Activated T-cell treated with anti-CD3 and anti-CD28 coated beads, Interleukin-2, amount 50 U/mL, for 24 hours (primary cell): ENCODE measurements around the gene TNFRSF8.

ENCODE experiments used
- DNase-seq: peaks from one replicate; pipeline ENCODE4 v3.0.0-alpha.2; 2020
- H3K27ac Mint-ChIP-seq: 2 replicates; pipeline ENCODE4 v1.8.0; 2020; ENCODE audit warnings: mild to moderate bottlenecking, mixed read lengths
- H3K27me3 Mint-ChIP-seq: 2 replicates; pipeline ENCODE4 v1.8.0; 2020; ENCODE audit warnings: mixed read lengths
- H3K36me3 Mint-ChIP-seq: 2 replicates; pipeline ENCODE4 v1.8.0; 2020; ENCODE audit warnings: low read depth, mixed read lengths
- H3K4me1 Mint-ChIP-seq: 2 replicates; pipeline ENCODE4 v1.8.0; 2020; ENCODE audit warnings: low read depth, mixed read lengths
- H3K4me3 Mint-ChIP-seq: 2 replicates; pipeline ENCODE4 v1.8.0; 2020; ENCODE audit warnings: mild to moderate bottlenecking, moderate library complexity, mixed read lengths
- H3K9me3 Mint-ChIP-seq: 2 replicates; pipeline ENCODE4 v1.8.0; 2020; ENCODE audit warnings: mixed read lengths

Gene TNFRSF8

DNA sequence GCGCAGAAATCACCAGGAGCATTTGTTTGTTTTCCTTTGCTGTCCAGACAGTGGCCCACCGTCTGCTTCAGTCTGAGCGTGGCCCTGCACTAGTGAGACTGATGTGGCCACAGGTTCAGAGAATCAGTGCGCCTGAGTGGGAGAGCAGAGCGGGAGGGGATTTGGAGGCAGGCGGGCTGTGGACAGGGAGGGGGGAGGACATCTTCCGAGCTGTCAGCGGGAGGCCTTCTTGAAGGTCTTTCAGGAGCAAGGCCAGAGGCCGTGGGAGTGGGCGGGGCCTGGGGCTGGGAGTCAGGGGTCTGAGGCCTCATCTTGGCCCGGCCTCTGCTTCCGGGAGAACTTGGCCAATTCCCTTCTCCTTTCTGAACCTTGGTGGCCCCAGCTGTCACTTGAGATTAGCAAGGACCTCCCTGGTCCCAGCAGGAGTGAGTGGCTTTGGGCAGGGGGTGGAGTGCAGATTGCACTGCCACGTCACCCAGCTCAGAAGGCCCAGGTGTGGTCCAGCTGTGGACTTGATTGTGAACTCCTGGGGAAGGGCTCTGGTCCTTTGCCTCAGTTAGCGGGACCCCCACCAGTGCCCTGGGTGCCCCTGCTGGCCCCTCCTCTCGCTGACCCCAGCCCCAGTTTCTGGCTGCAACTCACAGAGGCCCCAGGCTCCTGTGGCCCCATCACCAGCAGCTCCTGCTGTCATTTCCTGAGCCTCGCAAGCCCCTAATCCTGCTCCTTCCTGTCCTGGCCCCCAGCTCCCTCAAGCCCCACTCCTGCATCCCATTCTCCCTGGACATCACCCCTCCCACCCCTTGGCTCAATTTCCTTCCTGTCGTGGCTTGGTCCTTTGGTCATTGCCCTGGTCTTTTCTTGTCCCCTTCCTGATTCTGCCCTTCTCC lies 112.1 kb downstream of the TNFRSF8 start:
- Mint-ChIP-seq H3K9me3 (peaks cover 4% of the 10 kb centered on the region), H3K36me3 (peaks cover 92% of the 10 kb centered on the region), H3K4me1 (peaks cover 94% of the 10 kb centered on the region), H3K27ac (peak overlapping the region; percentile 98), H3K27me3 (no peaks in the 10 kb centered on the region), H3K4me3 (peak overlapping the region; percentile 99)
- no peak for DNase-seq

DNA sequence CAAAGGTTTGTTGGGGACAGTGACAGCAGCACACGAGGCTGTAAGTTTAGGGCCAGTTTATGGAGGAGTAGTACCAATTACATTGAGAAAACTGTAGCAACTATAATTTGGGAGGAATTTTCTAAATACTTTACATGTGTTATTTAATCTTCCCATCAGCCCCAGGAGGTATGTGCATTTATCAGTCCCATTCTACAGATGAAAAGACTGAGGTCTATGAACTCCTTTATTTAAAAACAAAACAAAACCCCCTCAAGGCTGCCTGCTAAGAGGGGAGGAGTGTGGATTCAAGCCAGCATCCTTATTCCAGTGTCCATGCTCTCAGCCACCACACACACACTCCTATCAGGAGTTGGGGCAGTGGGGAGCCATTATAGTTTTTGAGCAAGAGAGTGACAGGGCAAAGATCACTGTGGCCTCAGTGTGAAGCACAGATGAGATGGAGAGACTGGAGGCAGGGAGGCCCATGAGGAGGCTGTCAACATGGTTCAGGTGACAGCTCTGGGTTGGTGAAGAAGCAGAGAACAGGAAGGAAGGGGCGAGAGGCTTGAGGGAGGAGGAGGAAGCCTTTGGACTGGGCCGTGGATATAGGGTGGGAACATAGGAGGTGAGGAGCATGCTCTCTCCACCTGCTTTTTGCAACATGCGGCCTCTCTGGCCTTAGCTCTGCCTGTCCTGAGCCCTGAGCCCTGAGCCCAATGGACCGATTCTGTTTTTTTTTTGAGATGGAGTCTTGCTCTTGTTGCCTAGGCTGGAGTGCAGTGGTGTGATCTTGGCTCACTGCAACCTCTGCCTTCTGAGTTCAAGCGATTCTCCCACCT lies 113.4 kb downstream of the TNFRSF8 start:
- peak overlapping the region; percentile 98 for H3K27ac Mint-ChIP-seq
- H3K4me1 Mint-ChIP-seq = peaks cover 98% of the 10 kb centered on the region
- H3K4me3 Mint-ChIP-seq = peak overlapping the region; percentile 76
- DNase-seq = no peak
- no peaks in the 10 kb centered on the region for H3K27me3 Mint-ChIP-seq
- no peaks in the 10 kb centered on the region for H3K9me3 Mint-ChIP-seq
- H3K36me3 Mint-ChIP-seq = peaks cover 90% of the 10 kb centered on the region

DNA sequence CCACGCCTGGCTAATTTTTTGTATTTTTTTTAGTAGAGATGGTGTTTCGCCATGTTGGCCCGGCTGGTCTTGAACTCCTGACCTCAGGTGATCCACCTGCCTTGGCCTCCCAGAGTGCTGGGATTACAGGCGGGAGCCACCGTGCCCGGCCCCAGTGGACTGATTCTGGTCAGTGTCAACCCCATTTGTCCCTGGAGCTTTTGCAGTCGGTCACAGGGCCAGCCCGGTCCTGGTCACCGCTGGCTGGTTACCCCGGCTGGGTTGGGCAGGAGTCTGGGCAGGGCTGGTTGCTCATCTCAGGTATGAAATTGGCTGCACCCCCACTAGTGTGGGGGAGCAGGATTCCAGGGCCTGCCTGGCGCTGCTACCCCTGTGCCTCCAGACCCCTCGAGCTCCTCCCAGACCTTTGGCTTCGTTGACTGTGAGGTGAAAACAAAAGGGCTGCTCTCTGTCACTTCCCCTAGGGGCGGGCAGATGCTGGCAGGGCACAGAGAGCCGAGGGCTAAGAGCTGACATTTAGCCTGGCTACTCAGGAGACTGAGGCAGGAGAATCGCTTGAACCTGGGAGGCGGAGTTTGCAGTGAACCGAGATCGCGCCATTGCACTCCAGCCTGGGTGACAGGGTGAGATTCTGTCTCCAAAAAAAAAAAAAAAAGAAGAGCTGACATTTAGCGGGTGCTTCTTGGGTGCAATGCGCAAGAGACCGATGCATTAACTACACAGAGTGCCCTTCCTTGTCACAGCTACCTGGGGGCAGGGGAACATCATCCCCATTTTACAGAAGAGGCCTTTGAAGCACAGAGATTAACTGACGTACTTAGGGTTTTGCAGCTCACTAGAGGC lies 114.3 kb downstream of the TNFRSF8 start:
- Mint-ChIP-seq H3K4me1 (peaks cover 98% of the 10 kb centered on the region), H3K4me3 (peak overlapping the region; percentile 76), H3K27ac (peak overlapping the region; percentile 98), H3K9me3 (no peaks in the 10 kb centered on the region), H3K36me3 (peaks cover 90% of the 10 kb centered on the region), H3K27me3 (no peaks in the 10 kb centered on the region)
- no peak for DNase-seq

DNA sequence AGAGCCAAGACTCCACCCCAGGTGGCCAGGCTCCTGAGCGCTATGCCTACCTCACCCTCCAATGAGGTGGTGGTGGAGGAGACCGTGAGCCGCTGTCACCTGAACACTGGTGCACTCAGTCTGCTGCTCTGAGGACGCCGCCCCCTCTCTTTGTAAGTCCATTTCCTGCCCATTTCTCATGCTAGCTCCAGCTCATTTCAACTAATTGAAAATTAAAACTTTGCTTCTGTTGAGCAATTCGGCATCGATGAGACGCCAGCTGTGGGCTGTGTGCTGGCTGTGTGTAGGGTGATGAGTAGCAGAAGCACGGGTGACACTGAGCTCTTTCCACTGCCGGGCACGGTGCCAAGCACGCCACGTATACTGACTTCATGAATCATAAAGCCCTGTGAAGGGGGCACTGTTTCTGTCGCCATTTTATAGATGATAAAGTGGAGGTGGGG lies 114.9 kb downstream of the TNFRSF8 start:
- no peaks in the 10 kb centered on the region for H3K9me3 Mint-ChIP-seq
- H3K4me1 Mint-ChIP-seq = peaks cover 98% of the 10 kb centered on the region
- H3K36me3 Mint-ChIP-seq = peaks cover 90% of the 10 kb centered on the region

DNA sequence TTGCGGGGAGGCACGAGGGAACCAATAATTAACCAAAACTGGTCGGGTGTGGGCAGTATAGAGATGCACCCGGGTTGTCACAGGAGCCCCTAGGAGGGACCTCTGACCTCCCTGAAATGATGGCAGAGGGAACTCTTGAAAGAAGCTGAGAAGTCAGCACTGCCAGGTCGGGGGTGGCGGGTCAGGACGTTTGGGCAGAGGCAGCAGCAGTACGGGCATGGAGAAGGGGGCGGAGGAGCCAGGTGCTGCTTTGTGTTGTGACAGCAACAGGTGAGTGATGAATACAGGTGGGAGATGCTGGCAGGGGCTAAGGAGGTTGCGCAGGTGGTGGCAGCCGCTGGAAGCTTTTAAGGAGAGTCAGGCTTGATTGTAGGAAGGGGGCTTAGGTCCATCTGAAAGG lies 115.4 kb downstream of the TNFRSF8 start:
- peak overlapping the region; percentile 76 for H3K4me3 Mint-ChIP-seq
- no peak for DNase-seq
- no peaks in the 10 kb centered on the region for H3K9me3 Mint-ChIP-seq
- H3K27ac Mint-ChIP-seq = peak overlapping the region; percentile 98
- H3K4me1 Mint-ChIP-seq = peaks cover 98% of the 10 kb centered on the region
- peaks cover 87% of the 10 kb centered on the region for H3K36me3 Mint-ChIP-seq
- no peaks in the 10 kb centered on the region for H3K27me3 Mint-ChIP-seq

More for the DNA sequence above, 114.9 kb downstream of the TNFRSF8 start:
- Mint-ChIP-seq H3K27me3 (no peaks in the 10 kb centered on the region), H3K27ac (peak overlapping the region; percentile 98), H3K4me3 (peak overlapping the region; percentile 76)
- peak; percentile 95 for DNase-seq

- peak overlapping the region; percentile 98 for H3K27ac Mint-ChIP-seq
- DNase-seq = peak; percentile 84
- no peaks in the 10 kb centered on the region for H3K9me3 Mint-ChIP-seq
- peaks cover 97% of the 10 kb centered on the region for H3K4me1 Mint-ChIP-seq
- H3K36me3 Mint-ChIP-seq = peaks cover 88% of the 10 kb centered on the region
- H3K27me3 Mint-ChIP-seq = no peaks in the 10 kb centered on the region
- peak overlapping the region; percentile 76 for H3K4me3 Mint-ChIP-seq
These were observed 116.0 kb downstream of the TNFRSF8 start for GRCh38 chr1:12179111-12179519.

- peak overlapping the region; percentile 98 for H3K27ac Mint-ChIP-seq
- no peaks in the 10 kb centered on the region for H3K27me3 Mint-ChIP-seq
- DNase-seq = no peak
- H3K4me3 Mint-ChIP-seq = peak overlapping the region; percentile 76
- peaks cover 87% of the 10 kb centered on the region for H3K36me3 Mint-ChIP-seq
- peaks cover 94% of the 10 kb centered on the region for H3K4me1 Mint-ChIP-seq
- no peaks in the 10 kb centered on the region for H3K9me3 Mint-ChIP-seq
These were observed 116.6 kb downstream of the TNFRSF8 start for GRCh38 chr1:12179676-12180075.

DNA sequence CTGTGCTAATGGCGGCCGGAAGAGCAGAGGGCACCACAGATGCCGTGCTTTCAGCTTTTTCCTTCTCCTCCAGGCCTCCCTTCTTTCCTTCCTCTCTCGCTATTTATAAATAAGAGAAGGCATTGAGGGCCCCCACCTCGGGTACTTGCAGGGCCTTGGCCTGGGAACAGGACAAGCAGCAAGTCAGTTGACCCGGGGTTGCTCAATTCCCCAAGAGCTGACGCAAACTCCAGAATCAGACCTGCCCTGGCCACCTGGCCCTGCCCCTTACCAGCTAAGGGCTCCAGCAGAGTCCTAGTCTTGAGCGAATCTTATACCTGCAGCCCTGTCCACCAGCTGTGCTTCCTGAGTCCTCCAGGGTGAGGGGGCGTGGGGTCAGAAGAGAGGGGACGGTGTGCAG lies 117.2 kb downstream of the TNFRSF8 start:
- no peak for DNase-seq
- peaks cover 94% of the 10 kb centered on the region for H3K4me1 Mint-ChIP-seq
- peaks cover 87% of the 10 kb centered on the region for H3K36me3 Mint-ChIP-seq
- H3K4me3 Mint-ChIP-seq = no peak overlapping the region
- H3K27ac Mint-ChIP-seq = peak overlapping the region; percentile 72
- no peaks in the 10 kb centered on the region for H3K9me3 Mint-ChIP-seq
- H3K27me3 Mint-ChIP-seq = no peaks in the 10 kb centered on the region

DNA sequence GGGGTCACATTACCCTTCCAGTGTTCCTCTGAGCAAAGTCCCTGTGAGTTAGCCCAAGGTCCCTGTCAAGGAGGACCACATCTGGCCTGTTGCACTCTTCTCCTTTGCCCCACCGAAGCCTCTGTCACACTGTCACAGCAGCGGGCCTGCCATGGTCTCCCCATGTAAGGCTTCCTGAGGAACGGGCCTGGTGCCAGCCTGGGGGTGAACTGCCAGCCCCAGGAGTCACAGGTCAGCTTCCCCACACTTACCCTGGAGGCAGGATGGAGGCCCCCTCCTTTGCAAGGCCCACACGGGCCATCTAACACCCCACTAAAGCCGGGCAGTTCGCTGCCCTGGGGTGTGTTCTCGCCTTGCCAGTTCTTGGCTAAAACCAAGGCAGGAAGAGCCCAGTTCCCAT lies 117.8 kb downstream of the TNFRSF8 start:
- DNase-seq = no peak
- Mint-ChIP-seq H3K4me3 (no peak overlapping the region), H3K9me3 (no peaks in the 10 kb centered on the region), H3K36me3 (peaks cover 87% of the 10 kb centered on the region), H3K4me1 (peaks cover 94% of the 10 kb centered on the region), H3K27ac (peak overlapping the region; percentile 72), H3K27me3 (no peaks in the 10 kb centered on the region)

DNA sequence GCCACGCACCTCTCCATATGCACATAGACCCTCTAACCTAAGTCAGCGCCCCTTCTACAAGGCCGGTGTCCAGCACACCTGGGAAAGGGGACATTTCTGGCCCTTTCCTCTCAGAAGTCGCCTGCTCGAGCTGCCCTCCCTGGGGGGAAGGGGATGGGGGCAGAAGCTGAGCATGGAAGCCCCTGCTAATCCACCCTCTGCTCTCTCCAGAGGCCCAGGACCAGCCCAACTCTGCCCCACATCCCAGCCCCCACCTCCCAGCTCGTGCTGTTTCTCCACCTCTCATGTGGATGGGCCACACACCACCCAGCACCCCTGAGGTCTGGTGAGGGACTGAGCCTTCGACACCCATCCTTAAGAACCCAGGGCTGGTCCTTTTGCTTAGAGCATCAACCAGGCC lies 118.5 kb downstream of the TNFRSF8 start:
- H3K9me3 Mint-ChIP-seq = no peaks in the 10 kb centered on the region
- peaks cover 85% of the 10 kb centered on the region for H3K36me3 Mint-ChIP-seq
- peaks cover 93% of the 10 kb centered on the region for H3K4me1 Mint-ChIP-seq
- no peak for DNase-seq
- H3K4me3 Mint-ChIP-seq = no peak overlapping the region
- no peaks in the 10 kb centered on the region for H3K27me3 Mint-ChIP-seq
- H3K27ac Mint-ChIP-seq = peak overlapping the region; percentile 72

- H3K9me3 Mint-ChIP-seq = no peaks in the 10 kb centered on the region
- peak overlapping the region; percentile 72 for H3K27ac Mint-ChIP-seq
- DNase-seq = no peak
- H3K4me1 Mint-ChIP-seq = peaks cover 91% of the 10 kb centered on the region
- peaks cover 86% of the 10 kb centered on the region for H3K36me3 Mint-ChIP-seq
- no peaks in the 10 kb centered on the region for H3K27me3 Mint-ChIP-seq
- no peak overlapping the region for H3K4me3 Mint-ChIP-seq
These were observed 119.4 kb downstream of the TNFRSF8 start for GRCh38 chr1:12182410-12182984.

DNA sequence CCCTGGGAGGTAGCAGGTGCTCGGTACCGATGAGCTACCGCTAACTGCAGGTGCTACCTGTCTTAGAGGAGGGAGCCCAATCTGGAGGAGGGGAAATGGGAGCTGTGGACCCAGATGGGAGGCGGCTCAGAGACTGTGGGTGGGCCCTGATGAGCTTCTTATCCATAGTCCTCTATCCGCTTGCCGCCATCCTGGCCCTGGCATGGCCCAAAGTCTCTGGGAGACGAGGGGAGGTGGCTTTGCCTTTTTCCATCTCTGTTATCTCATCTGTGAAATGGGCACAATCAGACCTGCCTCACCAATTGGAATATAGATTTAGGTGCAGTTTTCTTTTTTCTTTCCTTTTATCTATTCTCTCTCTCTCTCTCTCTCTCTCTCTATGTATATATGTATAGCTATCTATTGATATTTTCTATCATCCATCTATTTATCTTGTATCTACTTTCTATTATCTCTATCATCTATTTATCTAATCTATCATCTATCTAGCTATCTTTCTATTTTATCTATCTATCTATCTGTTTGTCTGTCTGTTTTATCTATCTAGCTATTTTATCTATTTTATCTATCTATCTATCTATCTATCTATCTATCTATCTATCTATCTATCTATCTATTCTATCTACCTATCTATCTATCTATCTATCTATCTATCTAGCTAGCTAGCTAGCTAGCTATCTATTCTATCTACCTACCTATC lies 120.1 kb downstream of the TNFRSF8 start:
- peak overlapping the region; percentile 82 for H3K27ac Mint-ChIP-seq
- peaks cover 88% of the 10 kb centered on the region for H3K36me3 Mint-ChIP-seq
- H3K9me3 Mint-ChIP-seq = no peaks in the 10 kb centered on the region
- no peak for DNase-seq
- no peaks in the 10 kb centered on the region for H3K27me3 Mint-ChIP-seq
- peaks cover 90% of the 10 kb centered on the region for H3K4me1 Mint-ChIP-seq
- H3K4me3 Mint-ChIP-seq = no peak overlapping the region

- DNase-seq = no peak
- H3K36me3 Mint-ChIP-seq = peaks cover 88% of the 10 kb centered on the region
- H3K27ac Mint-ChIP-seq = peak overlapping the region; percentile 82
- H3K4me1 Mint-ChIP-seq = peaks cover 85% of the 10 kb centered on the region
- no peak overlapping the region for H3K4me3 Mint-ChIP-seq
- H3K27me3 Mint-ChIP-seq = no peaks in the 10 kb centered on the region
- H3K9me3 Mint-ChIP-seq = no peaks in the 10 kb centered on the region
These were observed 121.0 kb downstream of the TNFRSF8 start for GRCh38 chr1:12184008-12184681.
